ENCODE measurements around the gene MALAT1. TPM values are rescaled to one million over a fixed set of nuclear protein-coding genes. Genes with fewer than 3 reads are reported as not detected.

Gene MALAT1
- total and polyA plus RNA-seq, 11 donors = 1,047 to 9,662 (median 6,450) TPM

DNA sequence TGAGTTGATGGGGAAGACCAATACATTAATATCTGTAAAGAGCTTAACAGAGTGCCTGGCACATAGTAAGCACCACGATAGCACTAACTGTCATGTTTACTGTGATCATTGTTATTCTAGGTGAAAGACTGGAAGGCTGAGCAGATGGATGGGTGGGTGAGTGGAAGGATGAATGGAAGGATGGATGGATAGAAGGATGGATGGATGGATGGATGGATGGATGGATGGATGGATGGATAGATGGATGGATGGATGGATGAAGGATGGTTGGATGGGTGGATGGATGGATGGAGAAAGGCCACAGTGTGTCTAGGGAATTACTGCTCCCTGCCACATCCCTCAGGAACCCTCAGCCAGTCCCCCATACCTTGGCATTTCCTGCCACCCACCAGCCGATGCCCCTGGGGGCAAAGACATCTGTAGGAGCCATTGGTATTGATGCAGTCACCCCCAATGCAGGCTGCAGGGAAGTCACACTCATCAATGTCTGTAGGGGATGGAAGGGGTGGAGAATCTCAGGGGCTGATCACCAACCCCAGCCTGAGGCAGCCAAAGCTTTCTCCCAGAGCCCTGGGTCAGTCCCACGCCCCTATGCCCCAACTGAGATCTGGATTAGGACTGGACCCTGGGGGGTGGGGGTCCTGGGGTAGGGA, 44.0 kb downstream of the MALAT1 start:
- ATAC-seq = no peak
- Histone ChIP-seq H3K4me3 (no peak overlapping the region), H3K27ac (no peak overlapping the region), H3K4me1 (peaks cover 0 to 42% (median 20%) of the 10 kb centered on the region in 12 donors), H3K36me3 (peaks cover 0 to 64% (median 41%) of the 10 kb centered on the region in 9 donors), H3K27me3 (no peaks in the 10 kb centered on the region), H3K9me3 (no peaks in the 10 kb centered on the region)
- no peak for DNase-seq
- intact Hi-C loops (cut with DNase I) = loop anchor here in 6 of 10 donors (5.0 to 10.0 kb wide), 5 partner anchors 34 to 452 kb away; partner anchors contain the start of genes EHBP1L1 (in 1 of the 6) and KCNK7 (in 1 of the 6)
- TF ChIP-seq, protein P1, sequence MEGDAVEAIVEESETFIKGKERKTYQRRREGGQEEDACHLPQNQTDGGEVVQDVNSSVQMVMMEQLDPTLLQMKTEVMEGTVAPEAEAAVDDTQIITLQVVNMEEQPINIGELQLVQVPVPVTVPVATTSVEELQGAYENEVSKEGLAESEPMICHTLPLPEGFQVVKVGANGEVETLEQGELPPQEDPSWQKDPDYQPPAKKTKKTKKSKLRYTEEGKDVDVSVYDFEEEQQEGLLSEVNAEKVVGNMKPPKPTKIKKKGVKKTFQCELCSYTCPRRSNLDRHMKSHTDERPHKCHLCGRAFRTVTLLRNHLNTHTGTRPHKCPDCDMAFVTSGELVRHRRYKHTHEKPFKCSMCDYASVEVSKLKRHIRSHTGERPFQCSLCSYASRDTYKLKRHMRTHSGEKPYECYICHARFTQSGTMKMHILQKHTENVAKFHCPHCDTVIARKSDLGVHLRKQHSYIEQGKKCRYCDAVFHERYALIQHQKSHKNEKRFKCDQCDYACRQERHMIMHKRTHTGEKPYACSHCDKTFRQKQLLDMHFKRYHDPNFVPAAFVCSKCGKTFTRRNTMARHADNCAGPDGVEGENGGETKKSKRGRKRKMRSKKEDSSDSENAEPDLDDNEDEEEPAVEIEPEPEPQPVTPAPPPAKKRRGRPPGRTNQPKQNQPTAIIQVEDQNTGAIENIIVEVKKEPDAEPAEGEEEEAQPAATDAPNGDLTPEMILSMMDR (IDR thresholded peaks at IDR 0.05) = no peak
- TF ChIP-seq POLR2A (IDR thresholded peaks at IDR 0.05) = no peak
- WGBS, 4 donors = 94 to 97% (median 95%) methylated on average over 3 of the region's 3 CpGs

DNA sequence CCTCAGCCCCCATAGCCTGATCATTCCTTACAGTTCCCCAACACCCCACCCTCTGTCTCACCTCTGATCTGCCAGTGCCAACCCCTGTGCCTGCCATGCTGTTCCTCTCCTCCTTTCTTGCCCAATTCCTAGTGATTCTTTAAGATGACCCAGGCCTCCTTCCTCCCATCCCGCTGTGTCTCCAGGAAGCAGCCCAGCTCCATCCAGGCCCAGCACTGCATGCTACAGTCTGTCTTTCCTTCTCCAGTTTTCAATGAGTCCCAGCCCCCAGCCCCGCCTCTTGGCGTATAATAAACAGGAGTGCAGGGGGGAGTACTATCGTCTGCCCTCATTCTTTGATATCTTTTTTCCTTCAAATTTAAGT, 47.0 kb downstream of the MALAT1 start:
- H3K36me3 ChIP-seq = peaks cover 0 to 76% (median 52%) of the 10 kb centered on the region in 9 donors
- H3K27me3 ChIP-seq = no peaks in the 10 kb centered on the region
- peak overlapping the region in 1 of 12 donors; percentile 52 for H3K27ac ChIP-seq
- ATAC-seq (no peak), DNase-seq (no peak)
- 83 to 93% (median 91%) methylated on average over 4 of the region's 4 CpGs for WGBS, 4 donors
- no peak for TF ChIP-seq POLR2A (IDR thresholded peaks at IDR 0.05)
- TF ChIP-seq, protein P1 (IDR thresholded peaks at IDR 0.05) = no peak
- H3K4me1 ChIP-seq = peaks cover 0 to 32% (median 10%) of the 10 kb centered on the region in 12 donors
- H3K9me3 ChIP-seq = no peaks in the 10 kb centered on the region
- peak overlapping the region in 1 of 12 donors; percentile 54 for H3K4me3 ChIP-seq
- intact Hi-C loops (cut with DNase I) = loop anchor here in 2 of 10 donors (10.0 kb wide), 2 partner anchors 49 to 449 kb away; partner anchors contain the start of gene KCNK7 (in 1 of the 2)

DNA sequence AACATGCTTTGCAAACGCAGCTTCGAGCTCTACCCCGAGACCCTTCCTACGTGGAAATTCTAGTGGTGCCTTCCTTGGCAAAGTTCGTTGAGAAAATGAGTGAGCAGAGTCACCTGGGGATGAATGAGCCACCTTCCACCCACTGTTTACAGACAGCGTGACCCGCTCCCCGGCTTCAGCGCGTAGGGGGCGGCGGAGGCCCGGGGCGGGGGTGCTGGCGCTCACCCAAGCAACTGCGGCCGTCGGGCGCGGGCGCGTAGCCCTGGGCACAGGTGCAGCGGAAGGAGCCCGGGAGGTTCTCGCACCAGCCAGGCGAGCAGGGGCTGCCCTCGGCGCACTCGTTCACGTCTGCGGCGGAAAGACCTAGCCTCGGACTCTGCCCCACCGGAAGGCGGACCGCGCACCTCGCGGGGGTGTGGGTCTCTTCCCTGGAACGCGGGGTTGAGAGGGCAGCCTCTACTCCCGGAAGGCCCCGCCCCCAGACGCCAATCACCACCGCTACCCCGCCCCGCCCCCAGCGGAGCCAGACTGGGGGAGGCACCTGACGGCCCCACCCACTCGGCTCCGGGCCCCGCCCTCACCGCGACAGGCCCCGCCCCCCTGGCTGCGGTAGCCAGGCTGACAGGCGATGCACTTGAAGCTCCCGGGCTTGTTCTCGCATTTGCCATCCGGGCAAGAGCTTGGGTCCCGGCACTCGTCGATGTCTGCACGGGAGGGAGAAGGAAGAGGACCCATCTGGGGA, 47.5 kb downstream of the MALAT1 start:
- H3K36me3 ChIP-seq = peaks cover 0 to 80% (median 57%) of the 10 kb centered on the region in 9 donors
- intact Hi-C loops (cut with DNase I) = loop anchor here in 2 of 10 donors (10.0 kb wide), 2 partner anchors 48 to 448 kb away; partner anchors contain the start of gene KCNK7 (in 1 of the 2)
- ATAC-seq = peak in 3 of 4 donors; percentile 72 to 79 (median 74)
- no peaks in the 10 kb centered on the region for H3K9me3 ChIP-seq
- peaks cover 0 to 26% (median 5%) of the 10 kb centered on the region in 12 donors for H3K4me1 ChIP-seq
- TF ChIP-seq, protein P1 (IDR thresholded peaks at IDR 0.05) = no peak
- no peak for TF ChIP-seq POLR2A (IDR thresholded peaks at IDR 0.05)
- no peaks in the 10 kb centered on the region for H3K27me3 ChIP-seq
- DNase-seq = peak; percentile 71 to 94 (median 78)
- peak overlapping the region in 2 of 12 donors; percentile 52 to 55 for H3K27ac ChIP-seq
- 38 to 71% (median 64%) methylated on average over 24 to 64 of the region's 64 CpGs for WGBS, 4 donors
- peak overlapping the region in 6 of 12 donors; percentile 7 to 54 (median 22) for H3K4me3 ChIP-seq

Measured in heart left ventricle (tissue), 16 donors.